Measurements from ENCODE around the gene SUPT16H.

Gene SUPT16H

DNA sequence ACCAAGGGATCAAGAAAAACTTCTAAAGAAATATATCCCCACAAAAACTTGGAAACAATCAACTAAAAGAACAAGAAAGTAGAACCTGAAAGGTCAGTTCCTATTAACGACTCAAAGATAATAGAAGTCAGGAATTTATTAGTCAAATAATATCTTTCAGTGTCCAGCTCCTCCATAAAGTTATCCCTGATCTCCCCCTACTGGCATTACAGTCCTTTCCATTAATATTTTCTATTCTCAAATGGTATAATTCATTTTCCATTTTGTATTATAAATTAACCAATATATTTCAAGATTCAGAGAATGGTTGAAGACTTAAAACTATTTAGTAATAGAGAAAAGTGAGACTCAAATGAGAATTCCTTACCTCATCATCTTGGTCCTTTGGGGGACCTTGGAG is 11.6 kb upstream of the SUPT16H start:
- Histone ChIP-seq H3K27ac (no peak overlapping the region), H3K36me3 (ENCODE audit: insufficient read depth) (no peaks in the 10 kb centered on the region), H3K79me2 (ENCODE audit: insufficient read depth, low read depth) (no peaks in the 10 kb centered on the region), H3K4me3 (IDR thresholded peaks at IDR 0.05; ENCODE audit: insufficient read depth, low read depth, low read length) (no peak overlapping the region), H4K20me1 (ENCODE audit: insufficient read depth) (no peaks in the 10 kb centered on the region), H3K27me3 (ENCODE audit: insufficient read depth, low read depth) (no peaks in the 10 kb centered on the region), H3K4me1 (ENCODE audit: low read depth, poor library complexity, severe bottlenecking) (no peaks in the 10 kb centered on the region), H3K4me2 (no peak overlapping the region), H2AFZ (ENCODE audit: low read depth) (no peak overlapping the region), H3K9ac (no peak overlapping the region)
- no peak for TF ChIP-seq CTCF (conservative IDR thresholded peaks at IDR 0.05; ENCODE audit: low read depth, low read length)

DNA sequence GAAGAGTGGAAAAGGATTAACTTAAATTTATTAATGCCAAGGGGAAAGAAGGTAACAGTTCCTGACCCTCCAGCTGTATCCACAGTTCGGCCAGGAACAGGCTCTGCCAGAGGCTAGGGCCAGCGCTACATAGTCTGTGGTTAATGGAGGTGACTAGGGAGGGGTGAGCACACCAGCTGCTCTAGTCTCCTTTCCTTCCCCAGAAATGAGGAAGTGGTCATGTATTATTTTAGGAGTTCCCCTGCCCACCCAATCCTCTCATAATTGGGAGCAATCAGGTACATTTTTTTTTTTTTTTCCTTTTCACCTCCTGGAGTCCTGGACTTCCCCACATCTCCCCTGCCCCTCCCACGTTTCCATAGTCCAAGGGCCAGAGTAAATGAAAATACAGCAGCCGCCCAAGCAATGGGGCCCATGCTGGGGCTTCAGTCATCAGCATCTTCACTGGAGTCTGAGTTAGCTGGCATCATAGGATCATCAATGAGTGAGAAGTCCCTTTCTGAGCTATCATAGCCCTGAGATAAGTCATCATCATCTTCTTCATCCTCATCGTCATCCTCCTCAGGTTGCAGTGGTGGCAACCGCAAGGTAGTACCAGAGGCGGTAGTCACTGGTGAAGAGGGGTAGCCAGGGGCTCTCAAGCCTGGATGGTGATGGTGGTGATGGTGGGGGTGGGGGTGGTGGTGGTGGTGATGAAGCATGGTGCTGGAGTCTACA is 1.5 kb upstream of the SUPT16H start:
- H3K4me2 ChIP-seq: peak overlapping the region; percentile 51; the same call in 1 of the 2 replicates
- H3K9ac ChIP-seq: no peak overlapping the region; the same call in 1 of the 2 replicates
- no peaks in the 10 kb centered on the region for H3K36me3 ChIP-seq (ENCODE audit: insufficient read depth)

GRCh38 chr14:21384494-21384851 is 654 bp upstream of the SUPT16H start:
- no peak for TF ChIP-seq CTCF (conservative IDR thresholded peaks at IDR 0.05; ENCODE audit: low read depth, low read length)
- Histone ChIP-seq H3K4me3 (IDR thresholded peaks at IDR 0.05; ENCODE audit: insufficient read depth, low read depth, low read length) (no peak overlapping the region), H3K36me3 (ENCODE audit: insufficient read depth) (no peaks in the 10 kb centered on the region), H3K27me3 (ENCODE audit: insufficient read depth, low read depth) (no peaks in the 10 kb centered on the region), H4K20me1 (ENCODE audit: insufficient read depth) (0 out of 2 replicates have a peak, but pooled peaks cover 4% of the 10 kb centered on the region), H3K4me2 (peak overlapping the region; percentile 51), H3K79me2 (ENCODE audit: insufficient read depth, low read depth) (peaks cover 45% of the 10 kb centered on the region), H2AFZ (ENCODE audit: low read depth) (peak overlapping the region; percentile 73), H3K4me1 (ENCODE audit: low read depth, poor library complexity, severe bottlenecking) (peaks cover 35% of the 10 kb centered on the region), H3K9ac (peak overlapping the region; percentile 92), H3K27ac (peak overlapping the region; percentile 90; the same call in 1 of the 2 replicates)

More for the DNA sequence above, 1.5 kb upstream of the SUPT16H start:
- no peaks in the 10 kb centered on the region for H4K20me1 ChIP-seq (ENCODE audit: insufficient read depth)
- peaks cover 27% of the 10 kb centered on the region for H3K4me1 ChIP-seq (ENCODE audit: low read depth, poor library complexity, severe bottlenecking)
- TF ChIP-seq CTCF (conservative IDR thresholded peaks at IDR 0.05; ENCODE audit: low read depth, low read length): no peak
- no peaks in the 10 kb centered on the region for H3K27me3 ChIP-seq (ENCODE audit: insufficient read depth, low read depth)
- H3K27ac ChIP-seq: peak overlapping the region; percentile 90; the same call in 1 of the 2 replicates
- peaks cover 36% of the 10 kb centered on the region for H3K79me2 ChIP-seq (ENCODE audit: insufficient read depth, low read depth)
- H2AFZ ChIP-seq (ENCODE audit: low read depth): no peak overlapping the region
- H3K4me3 ChIP-seq (IDR thresholded peaks at IDR 0.05; ENCODE audit: insufficient read depth, low read depth, low read length): no peak overlapping the region

DNA sequence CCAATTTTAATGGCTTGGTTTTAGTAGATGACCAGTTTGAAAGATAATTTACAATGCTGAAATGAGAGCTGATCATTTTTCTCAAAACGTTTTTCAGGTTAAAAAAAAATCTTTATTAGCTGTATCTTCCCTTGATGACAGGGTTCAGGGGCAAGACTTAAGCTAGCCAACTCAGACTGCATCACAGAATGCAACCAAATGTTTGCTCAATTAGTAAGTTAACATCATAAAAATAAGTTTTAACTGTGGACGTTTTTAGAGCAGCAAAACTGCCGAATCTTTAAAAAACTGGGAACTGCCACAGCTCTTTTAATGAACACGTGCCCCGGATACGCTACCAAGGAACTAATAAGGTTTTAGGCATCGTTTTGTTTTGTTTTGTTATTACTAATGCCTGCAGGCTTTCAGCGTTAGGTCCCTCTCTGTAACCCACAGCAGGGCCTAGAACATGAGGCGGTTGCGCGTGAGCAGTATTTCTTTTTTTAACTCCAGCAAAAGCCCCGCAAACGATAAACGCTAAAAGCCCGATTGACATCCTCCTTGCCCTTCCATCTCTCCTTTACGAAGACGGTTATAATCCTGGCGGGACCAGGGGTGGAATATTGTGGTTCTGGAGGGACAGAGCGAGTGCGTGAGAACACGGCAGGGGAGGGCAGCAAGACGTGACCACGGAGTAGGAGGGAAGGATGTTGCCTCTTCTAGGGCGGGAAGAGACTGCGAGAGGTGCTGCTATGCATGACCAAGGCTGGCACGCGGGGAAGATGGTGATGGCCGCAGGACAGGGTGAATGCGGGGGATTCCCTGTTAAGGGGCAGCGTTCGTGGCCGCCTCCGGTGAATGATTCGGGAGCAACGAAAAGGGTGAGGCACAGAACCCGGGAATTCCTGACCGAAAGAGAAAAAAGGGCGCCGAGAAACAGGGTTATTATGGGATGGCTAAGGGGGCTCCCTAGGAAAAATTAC is 652 bp downstream of the SUPT16H start:
- Histone ChIP-seq H2AFZ (ENCODE audit: low read depth) (peak overlapping the region; percentile 73; the same call in 1 of the 2 replicates), H3K9ac (peak overlapping the region; percentile 92), H3K36me3 (ENCODE audit: insufficient read depth) (no peaks in the 10 kb centered on the region), H3K4me1 (ENCODE audit: low read depth, poor library complexity, severe bottlenecking) (peaks cover 40% of the 10 kb centered on the region), H3K4me3 (IDR thresholded peaks at IDR 0.05; ENCODE audit: insufficient read depth, low read depth, low read length) (no peak overlapping the region), H3K4me2 (peak overlapping the region; percentile 51), H3K79me2 (ENCODE audit: insufficient read depth, low read depth) (peaks cover 58% of the 10 kb centered on the region), H3K27ac (peak overlapping the region; percentile 90), H4K20me1 (ENCODE audit: insufficient read depth) (0 out of 2 replicates have a peak, but pooled peaks cover 8% of the 10 kb centered on the region), H3K27me3 (ENCODE audit: insufficient read depth, low read depth) (no peaks in the 10 kb centered on the region)
- no peak for TF ChIP-seq CTCF (conservative IDR thresholded peaks at IDR 0.05; ENCODE audit: low read depth, low read length)
